Measurements from ENCODE around the gene PPP1R8. TPM values are rescaled to one million over a fixed set of nuclear protein-coding genes. Genes with fewer than 3 reads are reported as not detected.
"Not testable (repeated sequence)": the region's sequence is repeated elsewhere in the genome, so short reads cannot be mapped to it uniquely, and the experiment has no call there.

PPP1R8 gene
- total RNA-seq, 4 donors from 2014 or later = 33.2 to 51.6 (median 42.0) TPM

DNA sequence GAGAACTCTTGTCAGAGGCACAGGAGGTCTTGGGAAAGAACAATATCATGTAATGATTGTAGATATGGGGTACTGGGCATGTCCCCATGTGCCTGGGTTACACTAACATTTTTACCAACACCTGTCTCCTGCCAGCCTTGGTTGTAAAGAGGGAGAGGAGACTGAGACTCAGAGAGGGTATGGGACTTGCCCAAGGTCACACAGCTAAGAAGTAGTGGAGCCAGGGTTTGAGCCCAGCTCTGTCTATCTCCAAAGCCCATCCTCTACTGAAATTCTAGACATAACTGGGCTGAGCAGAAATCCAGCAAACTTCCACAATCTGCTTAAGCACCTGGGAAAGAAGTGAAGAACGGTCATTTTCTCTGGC, 39.1 kb downstream of the PPP1R8 start:
- H3K27me3 ChIP-seq = peaks cover 0 to 9% (median 0%) of the 10 kb centered on the region in 4 donors
- WGBS = 80% methylated on average over 1 of the region's 1 CpG
- no peaks in the 10 kb centered on the region for H3K9me3 ChIP-seq
- H3K4me1 ChIP-seq = peaks cover 5 to 23% (median 17%) of the 10 kb centered on the region in 4 donors
- TF ChIP-seq EP300 (IDR thresholded peaks at IDR 0.05) = no peak
- no peak for TF ChIP-seq POLR2AphosphoS5 (IDR thresholded peaks at IDR 0.05)
- TF ChIP-seq, protein P1, sequence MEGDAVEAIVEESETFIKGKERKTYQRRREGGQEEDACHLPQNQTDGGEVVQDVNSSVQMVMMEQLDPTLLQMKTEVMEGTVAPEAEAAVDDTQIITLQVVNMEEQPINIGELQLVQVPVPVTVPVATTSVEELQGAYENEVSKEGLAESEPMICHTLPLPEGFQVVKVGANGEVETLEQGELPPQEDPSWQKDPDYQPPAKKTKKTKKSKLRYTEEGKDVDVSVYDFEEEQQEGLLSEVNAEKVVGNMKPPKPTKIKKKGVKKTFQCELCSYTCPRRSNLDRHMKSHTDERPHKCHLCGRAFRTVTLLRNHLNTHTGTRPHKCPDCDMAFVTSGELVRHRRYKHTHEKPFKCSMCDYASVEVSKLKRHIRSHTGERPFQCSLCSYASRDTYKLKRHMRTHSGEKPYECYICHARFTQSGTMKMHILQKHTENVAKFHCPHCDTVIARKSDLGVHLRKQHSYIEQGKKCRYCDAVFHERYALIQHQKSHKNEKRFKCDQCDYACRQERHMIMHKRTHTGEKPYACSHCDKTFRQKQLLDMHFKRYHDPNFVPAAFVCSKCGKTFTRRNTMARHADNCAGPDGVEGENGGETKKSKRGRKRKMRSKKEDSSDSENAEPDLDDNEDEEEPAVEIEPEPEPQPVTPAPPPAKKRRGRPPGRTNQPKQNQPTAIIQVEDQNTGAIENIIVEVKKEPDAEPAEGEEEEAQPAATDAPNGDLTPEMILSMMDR (IDR thresholded peaks at IDR 0.05) = no peak
- TF ChIP-seq POLR2A (IDR thresholded peaks at IDR 0.05; ENCODE audit: low read depth) = no peak
- no peak for DNase-seq (ENCODE audit: extremely low spot score)
- H3K27ac ChIP-seq (replicated peaks in 1 of 4) = no peak overlapping the region
- H3K36me3 ChIP-seq = no peaks in the 10 kb centered on the region
- intact Hi-C loops (cut with DNase I) = no loop called here
- no peak overlapping the region for H3K4me3 ChIP-seq

DNA sequence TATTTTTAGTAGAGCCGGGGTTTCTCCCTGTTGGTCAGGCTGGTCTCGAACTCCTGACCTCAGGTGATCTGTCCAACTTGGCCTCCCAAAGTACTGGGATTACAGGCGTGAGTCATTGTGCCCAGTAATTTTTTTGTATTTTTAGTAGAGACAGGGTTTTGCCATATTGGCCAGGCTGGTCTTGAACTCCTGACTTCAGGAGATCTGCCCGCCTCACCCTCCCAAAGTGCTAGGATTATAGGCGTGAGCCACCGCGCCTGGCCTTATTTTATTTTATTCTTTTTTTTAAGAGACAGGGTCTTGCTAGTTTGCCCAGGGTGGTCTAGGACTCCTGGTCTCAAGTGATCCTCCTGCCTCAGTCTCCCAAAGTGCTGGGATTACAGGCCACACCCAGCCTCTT, 40.5 kb downstream of the PPP1R8 start:
- intact Hi-C loops (cut with DNase I); H3K9me3 ChIP-seq; H3K4me3 ChIP-seq; H3K36me3 ChIP-seq; H3K27ac ChIP-seq (replicated peaks in 1 of 4); DNase-seq (ENCODE audit: extremely low spot score); H3K27me3 ChIP-seq: not testable (repeated sequence)
- 96% methylated on average over 7 of the region's 7 CpGs for WGBS
- peaks cover 5 to 23% (median 17%) of the 10 kb centered on the region in 4 donors for H3K4me1 ChIP-seq

DNA sequence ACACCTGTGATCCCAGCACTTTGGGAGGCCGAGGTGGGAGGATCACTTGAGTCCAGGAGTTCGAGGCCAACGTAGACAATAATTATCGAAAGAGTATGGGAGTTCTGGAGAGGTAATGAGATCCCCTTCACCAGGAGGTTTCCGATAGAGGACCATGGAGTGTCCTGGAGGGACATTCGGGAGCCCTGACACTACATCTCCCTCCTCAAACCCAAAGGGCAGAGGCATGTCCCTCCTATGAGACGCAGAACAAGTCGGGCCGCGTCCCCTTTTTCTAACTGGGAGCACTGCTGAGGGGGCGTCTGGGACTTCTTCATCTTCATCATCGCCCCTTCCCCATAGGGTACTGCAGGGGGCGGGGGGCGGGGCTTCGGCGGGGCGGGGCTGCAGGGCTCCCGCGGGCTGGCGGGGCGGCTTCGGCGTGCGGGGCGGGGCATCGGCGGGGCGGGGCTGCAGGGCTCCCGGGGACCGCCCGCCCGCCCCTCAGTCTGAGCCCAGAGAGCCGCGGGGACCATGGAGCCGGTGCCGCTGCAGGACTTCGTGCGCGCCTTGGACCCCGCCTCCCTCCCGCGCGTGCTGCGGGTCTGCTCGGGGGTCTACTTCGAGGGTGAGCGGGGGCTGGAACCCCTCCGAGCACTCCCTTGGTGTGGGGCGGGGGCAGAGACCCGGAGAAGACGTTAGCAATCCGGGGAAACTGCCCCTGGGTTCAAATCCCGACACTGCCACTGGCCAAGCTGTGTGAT, 41.6 kb downstream of the PPP1R8 start, which contains the start of gene THEMIS2:
THEMIS2 (plus strand) TSS at position 486 of the 743 bp plus-strand sequence; CDS start at position 514, 28 bp downstream.
- Histone ChIP-seq H3K27me3 (peaks cover 0 to 9% (median 0%) of the 10 kb centered on the region in 4 donors), H3K9me3 (no peaks in the 10 kb centered on the region), H3K27ac (replicated peaks in 1 of 4) (peak within 1 kb of the TSS; percentile 1 to 64 (median 56)), H3K4me3 (peak within 1 kb of the TSS; percentile 49 to 73 (median 60)), H3K36me3 (no peaks in the 10 kb centered on the region), H3K4me1 (peaks cover 5 to 23% (median 17%) of the 10 kb centered on the region in 4 donors)
- WGBS = 17% methylated on average over 22 of the region's 53 CpGs
- intact Hi-C loops (cut with DNase I) = no loop called here
- peak; percentile 36 to 69 for TF ChIP-seq POLR2AphosphoS5 (IDR thresholded peaks at IDR 0.05)
- no peak for TF ChIP-seq EP300 (IDR thresholded peaks at IDR 0.05)
- TF ChIP-seq POLR2A (IDR thresholded peaks at IDR 0.05; ENCODE audit: low read depth) = peak; percentile 36
- DNase-seq (ENCODE audit: extremely low spot score) = no peak

DNA sequence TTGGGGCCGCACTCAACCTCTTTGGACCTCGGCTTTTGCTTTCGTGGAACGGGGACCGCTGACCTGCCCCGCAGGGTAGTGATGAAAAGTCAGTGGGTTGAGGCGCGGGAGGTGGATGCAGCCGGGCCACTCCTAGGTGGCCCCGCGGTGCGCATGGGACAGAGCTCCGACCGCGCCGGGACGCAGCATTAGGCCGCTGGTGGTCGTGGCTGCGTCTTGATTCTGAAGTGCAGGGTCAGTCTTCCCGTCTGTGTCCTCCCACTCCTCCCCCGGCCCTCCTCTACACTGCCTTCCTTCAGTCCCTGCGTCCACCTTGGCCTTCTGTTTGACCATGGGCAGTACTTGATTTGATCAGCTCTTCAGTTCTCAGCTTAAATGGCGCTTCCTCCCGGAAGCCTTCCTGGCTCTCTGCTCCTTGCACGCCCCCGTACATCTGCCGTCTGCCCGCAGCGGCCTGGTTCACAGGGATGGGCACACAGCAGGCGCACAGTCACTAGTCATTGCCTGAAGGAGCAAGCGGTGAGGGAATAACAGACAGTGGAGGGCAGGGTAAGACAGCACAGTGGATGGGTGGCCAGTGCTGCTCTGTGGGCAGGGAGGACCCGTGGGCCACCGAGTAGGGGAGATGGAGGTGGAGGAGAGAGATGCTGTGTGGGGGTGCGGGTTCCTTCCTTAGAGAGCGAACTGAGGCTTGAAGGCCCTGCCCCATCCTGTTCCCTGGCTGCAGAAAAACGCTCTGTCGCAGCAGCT, 42.4 kb downstream of the PPP1R8 start:
- peaks cover 0 to 9% (median 0%) of the 10 kb centered on the region in 4 donors for H3K27me3 ChIP-seq
- peak overlapping the region; percentile 49 to 73 (median 60) for H3K4me3 ChIP-seq
- no peaks in the 10 kb centered on the region for H3K9me3 ChIP-seq
- no peak for TF ChIP-seq EP300 (IDR thresholded peaks at IDR 0.05)
- TF ChIP-seq POLR2AphosphoS5 (IDR thresholded peaks at IDR 0.05) = no peak
- no peak for TF ChIP-seq POLR2A (IDR thresholded peaks at IDR 0.05; ENCODE audit: low read depth)
- TF ChIP-seq, protein P1 (IDR thresholded peaks at IDR 0.05) = no peak
- H3K27ac ChIP-seq (replicated peaks in 1 of 4) = peak overlapping the region; percentile 1 to 64 (median 56)
- peaks cover 5 to 23% (median 17%) of the 10 kb centered on the region in 4 donors for H3K4me1 ChIP-seq
- no peak for DNase-seq (ENCODE audit: extremely low spot score)
- WGBS = 27% methylated on average over 26 of the region's 38 CpGs
- no peaks in the 10 kb centered on the region for H3K36me3 ChIP-seq
- intact Hi-C loops (cut with DNase I) = no loop called here

DNA sequence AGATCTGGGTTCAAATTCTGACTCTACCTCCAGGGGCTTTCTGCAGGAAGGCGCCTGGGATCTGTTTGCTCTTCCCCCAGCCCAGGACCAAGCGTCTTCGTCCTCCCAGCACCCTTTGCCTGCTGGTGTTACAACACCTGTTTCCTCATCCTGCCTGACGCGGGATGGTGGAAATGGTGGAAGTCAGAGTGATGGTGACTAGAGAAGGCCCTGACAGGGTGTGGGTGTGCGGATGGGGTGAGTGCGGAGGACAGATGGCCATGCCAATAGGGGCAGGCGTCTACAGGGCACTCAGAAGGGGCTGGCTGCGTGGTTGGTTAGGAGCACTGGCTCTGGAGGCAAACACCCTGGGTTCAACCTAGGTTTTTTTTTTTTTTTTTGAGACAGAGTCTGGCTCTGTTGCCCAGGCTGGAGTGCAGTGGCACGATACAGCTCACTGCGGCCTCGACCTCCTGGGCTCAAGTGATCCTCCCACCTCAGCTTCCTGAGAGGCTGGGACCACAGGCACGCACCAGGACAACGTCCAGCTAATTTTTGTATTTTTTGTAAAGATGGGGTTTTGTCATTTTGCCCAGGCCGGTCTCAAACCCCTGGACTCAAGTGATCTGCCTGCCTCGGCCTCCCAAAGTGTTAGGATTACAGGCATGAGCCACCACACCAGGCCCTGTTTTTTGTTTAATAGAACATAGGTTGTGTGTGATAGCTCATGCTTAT, 43.2 kb downstream of the PPP1R8 start:
- intact Hi-C loops (cut with DNase I) = no loop called here
- no peaks in the 10 kb centered on the region for H3K9me3 ChIP-seq
- peaks cover 0 to 9% (median 0%) of the 10 kb centered on the region in 4 donors for H3K27me3 ChIP-seq
- 83% methylated on average over 16 of the region's 16 CpGs for WGBS
- peak overlapping the region; percentile 49 to 73 (median 60) for H3K4me3 ChIP-seq
- TF ChIP-seq POLR2AphosphoS5 (IDR thresholded peaks at IDR 0.05) (peak in 1 of 2 donors; percentile 44), EP300 (IDR thresholded peaks at IDR 0.05) (no peak), POLR2A (IDR thresholded peaks at IDR 0.05; ENCODE audit: low read depth) (no peak)
- TF ChIP-seq, protein P1 (IDR thresholded peaks at IDR 0.05) = no peak
- H3K27ac ChIP-seq (replicated peaks in 1 of 4) = peak overlapping the region; percentile 1 to 64 (median 56)
- peaks cover 5 to 20% (median 15%) of the 10 kb centered on the region in 4 donors for H3K4me1 ChIP-seq
- DNase-seq (ENCODE audit: extremely low spot score) = no peak
- no peaks in the 10 kb centered on the region for H3K36me3 ChIP-seq
